ENCODE results near the gene ZFYVE9.

The ZFYVE9 gene

DNA sequence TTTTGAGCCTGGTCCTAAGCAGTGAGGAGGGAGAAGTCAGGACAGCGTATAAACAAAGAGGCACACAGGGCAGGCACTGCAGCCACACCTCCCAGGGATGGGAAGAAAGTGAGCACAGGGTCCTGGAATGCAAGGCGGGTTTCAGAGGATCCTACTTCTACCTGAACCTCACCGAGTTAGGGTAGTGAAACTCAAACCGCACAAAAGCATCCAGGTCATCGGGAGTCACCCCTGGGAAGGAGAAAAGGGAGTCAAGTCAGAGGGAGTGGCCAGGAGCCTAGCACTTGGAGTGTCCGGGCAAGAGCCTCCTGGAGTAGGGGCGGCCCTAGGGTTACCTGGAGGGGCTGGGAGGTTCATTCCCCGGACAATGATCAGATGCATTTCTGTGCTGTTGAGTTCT, 213.5 kb downstream of the ZFYVE9 start:
- no peak overlapping the region for H3K4me3 ChIP-seq (ENCODE audit: low read depth, low read length)
- no peak for TF ChIP-seq CTCF (IDR thresholded peaks at IDR 0.05; ENCODE audit: borderline replicate concordance, insufficient read depth, low read depth, low read length)

- no peak for TF ChIP-seq CTCF (IDR thresholded peaks at IDR 0.05; ENCODE audit: borderline replicate concordance, insufficient read depth, low read depth, low read length)
- H3K4me3 ChIP-seq (ENCODE audit: low read depth, low read length) = no peak overlapping the region
Observed at GRCh38 chr1:52355847-52356505, 214.1 kb downstream of the ZFYVE9 start.

GRCh38 chr1:52356818-52357355, 215.0 kb downstream of the ZFYVE9 start:
- no peak overlapping the region for H3K4me3 ChIP-seq (ENCODE audit: low read depth, low read length)
- TF ChIP-seq CTCF (IDR thresholded peaks at IDR 0.05; ENCODE audit: borderline replicate concordance, insufficient read depth, low read depth, low read length) = no peak

- no peak for TF ChIP-seq CTCF (IDR thresholded peaks at IDR 0.05; ENCODE audit: borderline replicate concordance, insufficient read depth, low read depth, low read length)
- no peak overlapping the region for H3K4me3 ChIP-seq (ENCODE audit: low read depth, low read length)
Observed at GRCh38 chr1:52357397-52357796, 215.5 kb downstream of the ZFYVE9 start.

DNA sequence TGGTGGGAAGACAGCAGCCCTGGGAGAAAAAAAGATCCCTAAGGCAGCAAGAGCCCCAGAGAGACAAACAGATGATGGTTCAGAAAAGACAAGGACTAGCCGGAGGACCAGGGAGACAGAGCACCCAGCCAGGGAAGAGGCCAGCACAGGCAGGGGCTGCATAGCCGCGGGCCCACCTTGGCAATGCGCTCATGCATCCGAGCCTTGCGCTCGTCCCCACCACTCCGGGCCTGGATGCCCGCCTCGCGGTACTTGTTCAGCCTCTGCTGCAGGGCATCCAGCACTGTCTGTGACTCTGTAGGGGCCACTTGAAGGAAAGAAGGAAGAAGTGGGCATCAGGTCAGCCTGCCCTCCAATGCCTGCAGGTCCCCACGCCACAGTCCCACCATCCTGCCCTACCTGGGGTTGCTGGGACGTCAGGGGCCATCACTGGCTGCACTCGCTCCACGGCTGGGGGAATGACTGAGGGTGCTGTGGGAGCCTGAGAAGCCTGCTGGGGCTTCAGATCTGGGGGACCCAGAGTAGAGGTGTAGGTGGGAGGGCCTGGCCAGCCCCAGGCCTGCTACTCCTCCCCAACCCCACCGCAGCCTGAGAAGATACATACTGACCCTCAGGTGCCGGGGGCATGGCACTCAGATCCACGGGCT, 217.1 kb downstream of the ZFYVE9 start:
- TF ChIP-seq CTCF (IDR thresholded peaks at IDR 0.05; ENCODE audit: borderline replicate concordance, insufficient read depth, low read depth, low read length) = no peak
- H3K4me3 ChIP-seq (ENCODE audit: low read depth, low read length) = no peak overlapping the region

DNA sequence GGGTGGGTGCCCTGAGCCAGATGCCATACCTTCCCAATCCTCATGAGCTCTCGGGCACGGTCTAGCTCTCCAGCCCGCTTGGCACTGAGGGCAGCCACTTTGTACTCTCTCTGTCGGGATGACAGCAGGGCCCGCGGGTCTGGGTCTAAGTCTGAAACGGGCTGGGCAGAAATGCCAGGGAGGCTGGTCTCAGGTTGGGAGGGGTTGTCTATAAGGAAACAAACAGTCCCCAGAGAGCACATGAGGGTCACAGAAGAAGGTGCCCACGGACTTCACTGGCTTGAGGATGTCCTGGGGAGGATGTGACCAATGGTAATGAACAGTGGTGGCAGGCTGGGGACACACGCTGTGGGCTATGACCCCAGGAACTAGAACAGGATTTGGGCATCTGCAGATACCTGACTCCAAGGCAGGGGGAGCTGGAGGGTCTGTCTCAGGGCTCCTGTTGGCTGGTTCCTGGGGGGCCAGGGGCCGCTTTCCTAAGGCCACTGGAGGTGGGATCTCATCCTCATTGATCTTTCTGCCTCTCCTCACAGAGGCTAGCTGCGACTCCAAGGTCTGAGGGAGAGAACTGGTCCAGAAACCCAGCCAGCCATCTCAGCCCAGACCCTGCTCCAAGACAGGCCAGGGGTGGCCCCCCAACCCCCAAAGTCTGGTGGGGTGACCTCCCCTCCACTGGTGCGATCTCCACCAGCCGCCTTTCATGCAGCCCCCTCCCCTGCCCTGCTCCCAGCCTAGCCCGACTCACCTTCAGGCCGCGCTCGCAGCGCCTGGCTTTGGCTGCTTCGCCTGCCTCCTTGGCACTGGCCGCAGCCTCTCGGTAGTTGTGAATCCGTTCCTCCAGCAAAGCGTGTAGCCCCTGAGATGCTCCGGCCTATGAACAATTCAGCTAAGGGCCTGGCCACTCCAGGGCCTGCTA, 218.0 kb downstream of the ZFYVE9 start:
- H3K4me3 ChIP-seq (ENCODE audit: low read depth, low read length) = no peak overlapping the region
- no peak for TF ChIP-seq CTCF (IDR thresholded peaks at IDR 0.05; ENCODE audit: borderline replicate concordance, insufficient read depth, low read depth, low read length)

Measured in GM12875 (cell line).